Keratinocyte (primary cell): ENCODE measurements around the gene F2. TPM values are rescaled to one million over a fixed set of nuclear protein-coding genes. Genes with fewer than 3 reads are reported as not detected.

Source experiments
- DNase-seq: peaks from one replicate; pipeline ENCODE4 v3.0.0-alpha.2; 2011; ENCODE audit warnings: low read depth, missing footprints, low spot score
- FAIRE-seq: peaks from 2 replicates; lab custom pipeline; 2011; peaks lifted over from hg19 to GRCh38; lab: Jason Lieb, UNC
- H2AFZ ChIP-seq: 2 replicates; pipeline ENCODE4 v1.6.0; 2012; ENCODE audit warnings: low read length, control low read depth, inconsistent platforms; ENCODE audit not compliant: control insufficient read depth
- H3K27ac ChIP-seq: 2 replicates; pipeline ENCODE4 v1.5.1; 2011; ENCODE audit warnings: low read length; ENCODE audit not compliant: control insufficient read depth, insufficient read depth
- H3K27me3 ChIP-seq: 3 replicates; pipeline ENCODE4 v1.6.0; 2011; ENCODE audit warnings: low read length; ENCODE audit not compliant: control insufficient read depth, insufficient read depth; ENCODE audit errors: extremely low read depth
- H3K36me3 ChIP-seq, 2 experiments: 2 replicates in 1 of 2; 3 replicates in 1 of 2; pipeline ENCODE4 v1.5.1; 2011; ENCODE audit warnings: low read length in 2 of 2, mild to moderate bottlenecking in 1 of 2; ENCODE audit not compliant: control insufficient read depth in 2 of 2, insufficient read depth in 2 of 2; ENCODE audit errors: extremely low read depth in 1 of 2
- H3K4me1 ChIP-seq: 3 replicates; pipeline ENCODE4 v1.5.1; 2011; ENCODE audit warnings: low read length; ENCODE audit not compliant: control insufficient read depth, insufficient read depth; ENCODE audit errors: extremely low read depth
- H3K4me2 ChIP-seq: 3 replicates; pipeline ENCODE4 v1.6.0; 2011; ENCODE audit warnings: low read depth, low read length; ENCODE audit not compliant: control insufficient read depth, insufficient read depth; ENCODE audit errors: extremely low read depth
- H3K4me3 ChIP-seq, 3 experiments: fragments of 200-600 bp in 1 of 3; sonication (generic) in 1 of 3; 2 replicates in 2 of 3; 3 replicates in 1 of 3; pipeline ENCODE4 v1.5.1; 2011 to 2016; ENCODE audit warnings: low read length in 3 of 3, mild to moderate bottlenecking in 3 of 3, control low read depth in 2 of 3, inconsistent platforms in 1 of 3, low read depth in 1 of 3, mixed read lengths in 1 of 3, mixed run types in 1 of 3, moderate library complexity in 1 of 3; ENCODE audit not compliant: control insufficient read depth in 2 of 3, insufficient read depth in 2 of 3; ENCODE audit errors: extremely low read depth in 1 of 3
- H3K79me2 ChIP-seq: 2 replicates; pipeline ENCODE4 v1.6.0; 2012; ENCODE audit warnings: low read length; ENCODE audit not compliant: control insufficient read depth, insufficient read depth
- H3K9ac ChIP-seq: 3 replicates; pipeline ENCODE4 v1.6.0; 2011; ENCODE audit warnings: low read length; ENCODE audit not compliant: control insufficient read depth, insufficient read depth; ENCODE audit errors: extremely low read depth
- H3K9me1 ChIP-seq: 3 replicates; pipeline ENCODE4 v1.6.0; 2011; ENCODE audit warnings: low read length; ENCODE audit not compliant: control insufficient read depth, insufficient read depth; ENCODE audit errors: extremely low read depth
- H3K9me3 ChIP-seq: 2 replicates; pipeline ENCODE4 v1.5.1; 2012; ENCODE audit warnings: low read depth, low read length; ENCODE audit not compliant: control insufficient read depth
- H4K20me1 ChIP-seq: 3 replicates; pipeline ENCODE4 v1.6.0; 2011; ENCODE audit warnings: low read length; ENCODE audit not compliant: control insufficient read depth, insufficient read depth; ENCODE audit errors: extremely low read depth
- EZH2 ChIP-seq: IDR thresholded peaks from one replicate; pipeline ENCODE4 v1.6.1; 2012; ENCODE audit warnings: inconsistent platforms, mild to moderate bottlenecking, low read length, moderate library complexity
- dilution Hi-C: fragments of 300-500 bp; cut with MboI; formaldehyde crosslinking; loops from one replicate; pipeline ENCODE4 v1.7.0; 2020; ENCODE audit warnings: low sequenced_read_pairs; ENCODE audit not compliant: extremely low pct_ligation_motif_present
- polyA plus RNA-seq, 5 experiments: library from polyadenylated mRNA; depleted of rRNA in 3 of 5; stranded (reverse) in 3 of 5; stranded (forward) in 1 of 5; unstranded in 1 of 5; fragments of >200 nt; gene quantifications; 1 replicate in 1 of 5; 2 replicates in 3 of 5; 3 replicates in 1 of 5; pipeline versions ENCODE4 v1.2.1 to v1.2.3, GENCODE V29; 2011 to 2012; ENCODE audit warnings: missing spikeins in 2 of 5, low read depth in 1 of 5, low replicate concordance in 1 of 5
- TF ChIP-seq, protein P1 (sequence below), 3 experiments: IDR thresholded peaks in 1 of 3; conservative IDR thresholded peaks in 1 of 3; optimal IDR thresholded peaks in 1 of 3; 2 replicates in 2 of 3; 3 replicates in 1 of 3; pipeline versions ENCODE3 to v1.5.1; 2011; ENCODE audit warnings: low read length in 3 of 3, mild to moderate bottlenecking in 3 of 3, moderate library complexity in 2 of 3, control low read depth in 1 of 3, inconsistent platforms in 1 of 3; ENCODE audit not compliant: insufficient read depth in 2 of 3; ENCODE audit errors: extremely low read depth in 1 of 3

Gene F2
- polyA plus RNA-seq, 1 donor (not counting 4 experiments of a cell fraction or from before 2014, with no cell fraction given) = not detected

DNA sequence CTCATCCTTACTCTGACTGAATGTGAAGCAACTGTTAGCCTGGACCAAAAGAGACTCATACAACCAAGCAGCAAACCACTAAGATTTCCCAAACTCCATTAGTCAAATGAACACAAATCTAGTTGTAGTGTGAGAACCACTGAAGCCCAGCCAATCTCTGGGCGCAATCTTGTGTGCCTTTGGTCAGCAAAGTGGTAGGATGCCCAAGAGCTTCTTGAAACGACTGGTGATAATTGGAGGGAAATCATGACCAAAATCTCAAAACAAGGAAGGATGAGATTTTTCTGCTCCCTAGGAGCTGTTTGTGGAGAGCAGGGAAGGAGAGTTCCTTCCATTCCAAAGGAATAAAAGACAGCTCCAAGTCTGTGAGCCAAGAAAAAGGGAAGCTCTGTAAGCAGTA lies 24.0 kb downstream of the F2 start:
- H3K9ac ChIP-seq = no peak overlapping the region
- no peaks in the 10 kb centered on the region for H3K9me1 ChIP-seq
- DNase-seq (no peak), FAIRE-seq (no peak)
- no peaks in the 10 kb centered on the region for H3K79me2 ChIP-seq
- dilution Hi-C loops = no loop called here
- H3K4me1 ChIP-seq = no peaks in the 10 kb centered on the region
- no peak overlapping the region for H3K27ac ChIP-seq
- H2AFZ ChIP-seq = no peak overlapping the region
- TF ChIP-seq, protein P1, sequence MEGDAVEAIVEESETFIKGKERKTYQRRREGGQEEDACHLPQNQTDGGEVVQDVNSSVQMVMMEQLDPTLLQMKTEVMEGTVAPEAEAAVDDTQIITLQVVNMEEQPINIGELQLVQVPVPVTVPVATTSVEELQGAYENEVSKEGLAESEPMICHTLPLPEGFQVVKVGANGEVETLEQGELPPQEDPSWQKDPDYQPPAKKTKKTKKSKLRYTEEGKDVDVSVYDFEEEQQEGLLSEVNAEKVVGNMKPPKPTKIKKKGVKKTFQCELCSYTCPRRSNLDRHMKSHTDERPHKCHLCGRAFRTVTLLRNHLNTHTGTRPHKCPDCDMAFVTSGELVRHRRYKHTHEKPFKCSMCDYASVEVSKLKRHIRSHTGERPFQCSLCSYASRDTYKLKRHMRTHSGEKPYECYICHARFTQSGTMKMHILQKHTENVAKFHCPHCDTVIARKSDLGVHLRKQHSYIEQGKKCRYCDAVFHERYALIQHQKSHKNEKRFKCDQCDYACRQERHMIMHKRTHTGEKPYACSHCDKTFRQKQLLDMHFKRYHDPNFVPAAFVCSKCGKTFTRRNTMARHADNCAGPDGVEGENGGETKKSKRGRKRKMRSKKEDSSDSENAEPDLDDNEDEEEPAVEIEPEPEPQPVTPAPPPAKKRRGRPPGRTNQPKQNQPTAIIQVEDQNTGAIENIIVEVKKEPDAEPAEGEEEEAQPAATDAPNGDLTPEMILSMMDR (optimal IDR thresholded peaks at IDR 0.05 in 1 of 3, IDR thresholded peaks at IDR 0.05 in 1 of 3, conservative IDR thresholded peaks at IDR 0.05 in 1 of 3; ENCODE audit: extremely low read depth in 1 of 3, insufficient read depth in 2 of 3, low read length in 3 of 3) = no peak
- TF ChIP-seq EZH2 = no peak
- no peaks in the 10 kb centered on the region for H3K9me3 ChIP-seq
- no peak overlapping the region for H3K4me2 ChIP-seq
- no peaks in the 10 kb centered on the region for H3K27me3 ChIP-seq
- peaks cover 27 to 52% of the 10 kb centered on the region in 2 experiments for H3K36me3 ChIP-seq
- no peak overlapping the region for H3K4me3 ChIP-seq
- no peaks in the 10 kb centered on the region for H4K20me1 ChIP-seq

DNA sequence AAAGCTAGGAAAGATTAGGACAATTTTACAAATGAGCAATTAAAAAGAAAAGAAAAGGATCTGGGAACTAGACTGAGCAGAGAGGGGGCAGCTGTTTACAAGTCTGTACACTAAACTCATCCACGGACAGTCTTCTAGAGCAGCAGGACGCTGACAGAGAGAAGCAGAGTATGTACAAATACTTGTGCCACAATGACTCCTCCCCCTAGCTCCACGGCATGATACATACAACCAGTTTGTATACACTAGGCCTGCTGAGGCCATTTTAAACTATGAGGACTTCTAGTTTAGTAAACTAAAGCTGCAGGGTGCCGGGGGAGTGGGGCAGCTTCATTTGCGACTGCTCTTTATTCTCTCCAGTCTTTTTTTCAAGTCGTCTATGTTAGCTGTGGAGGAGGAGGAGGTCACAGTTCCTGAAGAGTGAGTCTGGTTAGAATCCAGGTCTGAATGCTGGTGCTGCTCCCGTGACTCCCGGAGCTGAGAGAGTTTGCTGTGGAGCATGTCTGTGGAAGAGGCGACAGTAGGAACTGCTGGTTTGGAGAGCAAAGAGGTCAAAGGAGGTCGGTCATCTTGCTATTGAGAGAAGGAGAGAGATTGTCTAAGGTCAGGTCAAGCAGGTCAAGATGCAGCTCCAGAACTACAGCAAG lies 24.8 kb downstream of the F2 start:
- no peaks in the 10 kb centered on the region for H3K4me1 ChIP-seq
- H2AFZ ChIP-seq = no peak overlapping the region
- FAIRE-seq (no peak), DNase-seq (no peak)
- H3K27ac ChIP-seq = no peak overlapping the region
- no peaks in the 10 kb centered on the region for H3K9me3 ChIP-seq
- dilution Hi-C loops = no loop called here
- TF ChIP-seq, protein P1 (optimal IDR thresholded peaks at IDR 0.05 in 1 of 3, IDR thresholded peaks at IDR 0.05 in 1 of 3, conservative IDR thresholded peaks at IDR 0.05 in 1 of 3; ENCODE audit: extremely low read depth in 1 of 3, insufficient read depth in 2 of 3, low read length in 3 of 3) = no peak
- no peak for TF ChIP-seq EZH2
- H3K9ac ChIP-seq = no peak overlapping the region
- no peaks in the 10 kb centered on the region for H4K20me1 ChIP-seq
- H3K27me3 ChIP-seq = no peaks in the 10 kb centered on the region
- H3K36me3 ChIP-seq = peaks cover 29 to 55% of the 10 kb centered on the region in 2 experiments
- H3K9me1 ChIP-seq = no peaks in the 10 kb centered on the region
- no peaks in the 10 kb centered on the region for H3K79me2 ChIP-seq
- no peak overlapping the region for H3K4me3 ChIP-seq
- no peak overlapping the region for H3K4me2 ChIP-seq
